ENCODE data around the gene GLIS1.
A peak's percentile ranks its signal among the peaks of the same experiment; 100 is the strongest.
"Not testable (repeated sequence)": the region's sequence is repeated elsewhere in the genome, so short reads cannot be mapped to it uniquely, and the experiment has no call there.

The GLIS1 gene

DNA sequence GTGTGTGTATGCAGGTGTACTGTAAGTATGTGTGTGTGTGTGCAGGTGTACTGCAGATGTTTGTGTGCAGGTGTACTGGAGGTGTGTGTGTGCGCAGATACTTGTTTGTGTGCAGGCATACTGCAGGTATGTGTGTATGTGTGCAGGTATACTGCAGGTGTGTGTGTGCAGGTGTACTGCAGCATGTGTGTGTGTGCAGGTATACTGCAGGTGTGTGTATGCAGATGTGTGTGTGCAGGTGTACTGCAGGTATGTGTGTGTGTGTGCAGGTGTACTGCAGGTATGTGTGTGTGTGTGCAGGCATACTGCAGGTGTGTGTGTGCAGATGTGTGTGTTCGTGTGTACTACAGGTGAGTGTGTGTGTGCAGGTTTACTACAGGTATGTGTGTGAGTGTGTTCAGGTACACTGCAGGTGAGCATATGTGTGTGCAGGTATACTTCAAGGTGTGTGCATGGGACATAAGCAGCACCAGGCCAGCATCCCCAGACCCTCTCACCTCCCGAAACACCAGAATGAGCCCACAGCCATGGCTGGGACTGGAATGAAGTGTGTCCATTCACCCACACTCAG is 182.2 kb downstream of the GLIS1 start:
- DNase-seq: no peak

GRCh38 chr1:53555620-53556326 is 183.2 kb downstream of the GLIS1 start:
- not testable (repeated sequence) for DNase-seq

DNA sequence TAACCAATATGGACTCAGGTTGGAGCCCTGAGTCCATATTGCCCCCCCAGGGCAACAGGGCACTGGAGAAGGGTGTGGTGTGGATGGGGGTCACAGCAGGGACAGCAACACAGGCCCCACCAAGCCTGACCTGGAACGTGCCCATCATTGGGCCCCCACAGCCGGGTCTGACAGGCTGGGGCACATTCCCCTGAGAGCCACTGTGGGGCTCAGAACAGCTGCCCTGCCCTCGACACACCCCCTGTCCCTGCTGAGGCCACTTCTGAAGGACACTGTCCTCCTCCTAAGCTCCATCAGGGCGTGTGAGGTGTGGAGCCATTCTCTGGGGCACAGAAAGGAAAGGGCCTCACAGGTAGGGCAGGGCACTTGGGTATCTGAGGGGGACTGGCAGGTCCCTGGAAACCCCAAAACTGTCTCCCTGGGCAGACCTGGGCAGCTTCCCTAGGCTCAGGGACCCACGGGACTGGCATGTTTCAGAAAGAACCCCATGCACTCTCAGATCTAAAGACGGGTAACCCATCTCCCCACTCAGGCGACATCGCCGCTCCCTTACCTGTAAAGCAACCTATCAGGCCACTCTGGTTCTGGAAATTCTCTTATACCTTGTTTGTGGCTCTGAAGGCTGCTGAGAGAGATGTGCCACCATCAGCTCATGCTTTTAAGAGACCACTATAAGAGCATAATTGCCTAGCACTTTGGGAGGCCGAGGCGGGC is 184.2 kb downstream of the GLIS1 start:
- DNase-seq: no peak

GRCh38 chr1:53553734-53554509 is 185.0 kb downstream of the GLIS1 start:
- DNase-seq: no peak

DNA sequence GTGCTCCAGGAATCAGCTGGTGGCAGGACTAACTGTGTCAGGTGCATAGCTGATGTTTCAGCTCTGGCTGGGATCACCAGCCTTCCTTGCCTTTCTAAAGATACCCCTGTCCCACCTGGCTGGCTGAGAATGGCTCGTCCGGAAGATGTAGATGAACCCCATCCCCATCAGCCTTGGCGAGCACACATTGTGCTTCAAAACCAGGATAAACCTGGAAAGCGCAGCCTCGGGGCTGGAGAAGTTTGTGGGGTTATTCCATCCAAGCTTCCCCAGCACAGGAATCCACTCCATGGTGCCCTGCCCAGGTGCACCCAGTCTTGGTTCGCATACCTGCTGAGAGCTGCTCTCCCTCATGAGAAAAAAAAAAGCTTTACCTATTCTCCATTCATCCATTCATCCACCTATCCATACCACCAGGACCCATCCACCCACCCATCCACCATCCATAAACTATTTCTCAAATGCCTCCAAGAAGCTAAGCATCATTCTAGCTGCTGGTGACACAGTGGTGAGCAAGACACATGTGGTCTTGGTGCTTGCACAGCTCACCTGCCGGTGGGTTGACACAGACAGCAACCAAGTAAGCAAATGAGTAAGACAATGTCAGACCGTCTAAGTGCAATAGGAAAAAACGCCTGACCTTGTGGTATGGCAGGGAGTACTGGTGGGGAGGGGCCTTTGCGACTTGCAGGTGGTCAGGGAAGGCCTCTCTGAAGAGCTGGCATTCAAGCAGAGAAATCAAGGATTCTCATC is 185.8 kb downstream of the GLIS1 start:
- no peak for DNase-seq

DNA sequence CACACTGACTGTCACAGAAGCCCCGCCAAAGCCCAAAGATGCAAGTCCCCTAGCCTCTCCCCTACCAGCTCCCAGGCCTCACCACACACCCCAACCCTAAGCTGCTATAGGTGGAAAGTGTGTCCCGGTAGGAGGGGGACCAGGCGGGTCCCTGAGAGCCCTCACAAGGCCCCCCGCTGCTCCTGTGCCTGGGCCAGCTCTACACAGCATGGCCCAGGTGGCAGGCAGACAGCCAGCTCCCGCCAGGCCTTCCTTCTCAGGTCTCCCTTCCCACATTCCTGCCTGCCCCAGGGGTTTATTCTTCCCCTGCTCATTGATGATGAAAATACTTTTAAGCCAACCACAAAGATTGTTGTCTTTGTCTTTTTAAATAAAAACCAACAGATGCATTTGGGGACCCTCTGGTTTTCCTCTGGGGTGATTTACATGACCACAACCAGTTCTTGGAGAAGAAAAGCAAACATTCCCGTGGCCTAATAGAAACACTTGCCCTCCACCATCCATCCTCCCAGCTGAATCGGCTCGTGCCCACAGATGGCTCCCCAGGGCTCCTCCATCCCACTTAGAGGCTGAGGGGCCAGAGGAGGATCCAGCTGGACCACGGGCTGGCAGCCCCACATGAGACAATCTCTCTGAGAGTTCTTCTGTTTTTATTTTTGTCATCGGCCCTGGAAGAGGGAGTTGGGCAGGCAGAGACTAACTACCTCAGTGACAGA is 186.7 kb downstream of the GLIS1 start:
- DNase-seq: no peak

DNA sequence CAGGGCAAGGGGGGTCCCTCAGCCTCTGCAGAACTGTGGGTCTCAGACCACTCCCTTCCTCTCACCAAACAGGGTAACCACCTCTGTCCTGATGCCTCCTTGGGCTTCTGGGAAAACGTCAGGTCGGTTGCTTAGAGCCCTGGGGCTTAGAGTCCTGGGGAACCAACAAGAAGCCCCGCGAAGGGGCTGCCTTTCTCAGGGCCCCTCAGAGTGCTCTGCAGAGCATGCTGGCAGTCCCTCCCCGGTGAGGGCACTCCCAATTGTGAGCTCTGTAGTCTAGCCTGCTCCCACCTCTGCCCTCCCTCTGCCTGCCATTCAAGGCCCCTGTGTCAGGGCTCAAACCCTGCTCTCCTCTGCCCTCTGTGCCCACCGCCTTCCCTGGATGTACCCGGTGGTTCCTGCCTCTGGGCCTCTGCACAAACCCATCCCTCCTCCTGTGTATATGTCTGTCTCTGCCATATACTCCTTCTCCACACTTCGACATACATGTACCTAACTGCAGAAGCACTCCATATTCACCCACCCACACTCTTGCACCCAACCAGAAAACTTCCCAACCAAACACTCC is 187.5 kb downstream of the GLIS1 start:
- no peak for DNase-seq

DNA sequence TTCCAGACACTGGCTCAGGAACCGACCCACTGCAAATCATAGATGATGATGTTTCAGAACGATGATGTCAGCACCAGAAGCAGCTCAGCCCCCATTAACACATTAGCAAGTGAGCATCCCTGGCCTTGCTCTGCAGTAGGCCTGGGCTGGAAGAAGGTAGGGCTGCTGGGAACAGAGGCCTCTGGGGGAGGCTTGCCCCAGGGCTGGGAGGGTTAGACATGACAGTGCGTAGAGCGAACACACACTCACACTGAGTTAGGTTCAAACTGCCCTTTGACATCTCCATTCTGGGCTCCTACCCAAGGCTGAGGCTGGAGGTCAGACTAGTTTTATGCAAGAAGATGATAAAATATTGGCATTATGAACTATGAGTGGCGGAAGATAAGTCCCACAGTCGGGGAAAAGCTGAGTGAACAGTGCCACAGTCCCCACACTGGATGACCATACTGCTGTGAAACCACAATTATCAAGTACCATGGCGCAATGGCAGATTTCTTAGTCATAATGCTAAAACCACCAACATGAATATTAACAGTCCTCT is 188.7 kb downstream of the GLIS1 start:
- DNase-seq: no peak

DNA sequence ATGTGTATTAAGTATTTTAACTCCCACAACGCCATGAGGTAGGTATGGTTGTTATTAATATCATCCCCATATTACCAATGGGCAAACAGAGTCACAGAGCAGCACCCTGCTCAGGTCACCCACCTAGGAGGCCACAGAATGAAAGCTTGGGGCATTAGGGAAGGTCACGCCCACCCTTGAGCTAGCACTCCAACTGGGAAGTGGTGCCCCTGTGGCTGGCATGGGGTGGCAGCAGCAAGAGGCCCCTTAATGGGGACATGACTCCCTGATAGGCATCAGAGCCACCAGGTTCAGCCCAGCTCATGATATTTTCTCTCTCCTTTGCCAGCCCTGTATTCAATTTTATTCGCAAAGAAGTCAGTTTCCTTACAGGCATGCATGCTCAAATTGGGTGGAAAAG is 189.2 kb downstream of the GLIS1 start:
- DNase-seq: no peak

GRCh38 chr1:53549287-53549686 is 189.7 kb downstream of the GLIS1 start:
- DNase-seq: no peak

GRCh38 chr1:53548031-53548491 is 190.9 kb downstream of the GLIS1 start:
- DNase-seq: no peak

DNA sequence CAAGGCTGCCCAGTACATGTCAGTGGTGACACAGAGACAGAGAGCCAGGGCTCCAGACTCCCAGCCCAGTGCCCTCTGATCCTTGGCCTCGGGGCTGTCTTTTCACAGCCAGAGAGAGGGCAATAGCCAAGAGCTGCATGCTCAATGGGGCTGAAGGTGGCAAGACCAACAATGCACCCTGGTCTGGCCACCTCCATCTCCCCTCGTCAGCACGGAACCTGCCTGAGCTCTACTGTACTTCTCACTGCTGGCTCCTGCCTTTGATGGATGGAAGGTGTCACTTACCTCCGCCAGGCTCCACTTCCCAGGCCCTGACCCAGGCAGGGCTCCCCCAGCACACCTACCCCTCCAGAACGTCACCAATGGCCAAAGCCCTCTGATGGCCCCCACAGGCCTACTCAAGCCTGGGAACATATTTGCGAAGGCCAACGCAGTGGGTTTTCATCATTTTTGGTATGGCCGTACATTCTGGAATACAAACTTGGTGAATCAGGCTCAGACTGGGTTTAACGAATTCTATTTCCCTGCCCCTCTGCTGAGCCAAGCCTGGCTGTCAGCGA is 191.7 kb downstream of the GLIS1 start:
- DNase-seq: no peak

- no peak for DNase-seq
Measured at GRCh38 chr1:53546409-53547155, 192.4 kb downstream of the GLIS1 start.

DNA sequence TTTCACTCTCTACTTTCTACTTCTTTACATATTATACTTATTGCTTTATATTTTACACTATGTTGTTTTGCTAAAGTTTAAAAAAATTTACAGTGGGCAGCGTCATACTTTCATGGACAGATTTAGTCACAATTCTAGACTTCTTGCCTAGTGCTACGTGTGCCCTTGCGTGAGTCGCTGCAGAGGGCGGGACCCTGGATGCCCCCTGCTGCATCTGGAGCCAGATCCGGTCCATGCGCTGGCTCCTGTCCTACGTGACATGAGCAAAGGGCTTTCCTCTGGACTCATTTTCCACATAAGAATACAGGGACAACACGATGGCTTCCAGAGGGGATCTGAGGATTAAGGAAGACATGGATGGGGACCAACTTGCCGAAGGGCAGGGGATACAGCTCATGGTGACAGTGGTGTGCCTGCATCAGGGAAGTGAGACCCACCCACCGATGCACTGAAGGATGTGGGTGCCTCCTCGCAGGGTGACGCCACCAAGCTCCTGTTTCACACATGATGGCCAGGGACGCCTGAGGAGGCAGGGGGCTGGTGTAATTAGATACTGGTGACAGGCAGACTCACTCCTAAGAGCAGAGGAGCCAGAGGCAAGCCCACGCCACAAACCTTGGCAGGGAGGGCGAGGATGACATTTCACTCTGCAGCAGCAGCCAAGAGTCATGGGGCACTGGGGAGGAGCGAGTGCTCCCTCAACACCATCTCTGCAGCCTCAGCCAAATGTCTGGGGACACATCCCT is 193.1 kb downstream of the GLIS1 start:
- DNase-seq: peak; percentile 39

DNA sequence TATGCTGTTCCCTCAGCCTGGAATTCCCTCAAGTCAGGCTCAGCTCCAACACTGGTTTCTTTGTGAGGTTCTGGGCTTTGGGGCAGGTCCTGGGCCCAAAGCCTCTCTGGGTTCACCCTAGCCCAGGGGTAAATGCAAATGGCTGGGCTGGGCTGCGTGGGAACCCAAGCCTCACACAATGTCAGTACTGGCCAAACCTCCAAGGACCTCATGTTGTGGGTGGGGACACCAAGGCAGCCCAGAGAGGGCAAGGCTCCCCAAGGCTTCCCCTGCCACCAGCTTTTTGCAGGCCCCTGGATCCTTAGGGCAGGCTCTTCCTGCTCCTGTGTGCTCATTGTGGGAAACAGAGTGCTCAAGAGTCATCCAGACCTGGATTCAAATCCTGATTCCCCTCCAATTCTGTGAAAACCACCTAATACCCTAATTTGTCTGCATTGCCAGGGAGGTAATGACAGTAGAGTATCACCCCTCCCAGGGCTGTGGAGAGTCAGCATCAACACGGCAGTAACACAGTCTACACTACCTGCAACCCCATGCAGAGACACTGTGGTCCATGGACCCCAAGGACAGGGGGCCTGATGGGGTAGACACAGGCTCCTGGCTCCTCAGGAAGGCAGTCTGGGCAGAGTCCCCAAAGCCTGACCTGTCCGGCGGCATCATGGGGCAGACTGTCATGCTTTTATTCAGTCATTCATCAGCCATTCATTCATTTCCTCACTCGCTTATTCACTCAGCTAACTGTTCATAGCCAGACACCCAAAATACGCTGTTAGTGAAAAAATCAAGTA is 194.0 kb downstream of the GLIS1 start:
- no peak for DNase-seq

DNA sequence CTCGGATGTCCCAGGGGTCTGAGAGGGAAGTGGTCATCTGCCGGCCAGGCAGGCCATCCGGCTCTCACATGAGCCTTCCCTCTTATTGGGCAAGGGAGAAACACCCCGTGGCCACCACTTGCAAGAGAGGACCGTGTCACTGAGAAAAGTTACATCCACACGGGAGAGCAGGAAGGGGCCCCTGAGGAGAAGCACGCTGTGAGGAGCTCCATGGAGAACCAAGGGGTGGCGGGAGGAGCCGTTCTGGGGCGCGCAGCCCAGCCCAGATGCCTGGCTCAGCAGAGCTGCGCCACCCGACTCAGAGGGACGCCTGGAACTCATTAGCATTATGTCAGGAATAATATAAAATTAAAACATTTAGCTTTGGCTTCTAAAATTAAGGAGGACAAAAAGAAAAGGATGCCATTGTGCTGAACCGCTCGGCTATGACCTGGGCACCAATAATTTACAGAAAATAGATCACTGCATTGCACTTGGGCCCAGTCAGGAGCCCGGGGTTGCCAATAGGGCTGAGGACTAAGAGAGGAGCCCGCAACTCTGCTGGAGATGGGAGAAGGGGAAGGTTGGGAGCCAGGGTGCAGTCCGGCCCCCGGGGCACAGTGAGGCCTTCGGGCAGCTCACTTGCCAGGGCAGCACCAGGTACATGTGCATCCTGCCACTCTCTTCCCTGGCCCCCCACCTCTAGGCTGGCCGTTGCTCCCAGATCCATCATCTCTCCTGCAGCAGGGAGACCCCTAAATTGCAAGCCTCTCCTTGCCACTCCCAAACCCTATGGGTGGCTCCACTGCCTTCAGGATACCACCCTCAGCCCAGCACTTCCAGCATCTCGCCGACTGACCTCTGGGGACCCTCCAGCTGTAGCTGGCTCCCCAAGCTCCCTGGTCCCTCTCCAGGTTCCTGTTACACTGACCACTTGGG is 194.9 kb downstream of the GLIS1 start:
- DNase-seq: no peak

DNA sequence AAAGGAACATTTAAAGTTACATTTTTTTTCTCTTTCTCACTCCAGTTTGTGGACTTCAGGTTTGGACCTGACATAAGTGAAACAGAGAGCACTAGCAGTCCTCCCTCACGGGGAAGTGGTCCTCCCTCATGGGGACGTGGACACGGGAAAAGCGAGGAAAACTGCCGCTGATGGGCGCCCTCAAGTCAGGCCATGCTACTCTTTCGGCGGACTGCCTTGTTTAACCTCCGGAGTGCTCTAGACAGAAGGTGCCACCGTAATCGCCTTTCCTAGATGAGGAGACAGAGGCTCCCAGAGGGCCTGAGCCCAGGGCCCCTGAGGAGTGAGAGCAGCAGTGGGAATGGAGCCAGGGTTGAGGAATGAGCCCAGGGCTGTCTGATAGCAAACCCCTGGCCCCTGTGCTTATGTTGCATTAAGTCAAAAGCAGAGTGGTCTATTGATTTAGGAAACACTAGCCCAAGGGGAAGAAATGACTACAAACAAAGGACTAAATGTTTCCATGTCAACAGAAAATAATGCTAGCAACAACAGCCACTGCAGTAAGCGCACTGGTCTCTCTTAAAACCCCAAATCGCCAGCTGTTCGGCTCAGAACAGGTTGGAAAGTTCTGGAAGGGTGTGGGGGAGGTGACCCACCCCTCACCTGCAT is 195.7 kb downstream of the GLIS1 start:
- no peak for DNase-seq

Measured in NCI-H2029 (cell line).